DND-41 (cell line): ENCODE data around the gene MRPL39.

Experiments used
- EZH2 ChIP-seq: IDR thresholded peaks from 3 replicates; pipeline ENCODE4 v1.6.1; 2012; ENCODE audit warnings: borderline replicate concordance, low read depth, mild to moderate bottlenecking, moderate library complexity, low read length, inconsistent platforms; ENCODE audit not compliant: severe bottlenecking
- TF ChIP-seq, protein P1 (sequence below): IDR thresholded peaks from 2 replicates; pipeline ENCODE4 v1.5.1; 2012; ENCODE audit warnings: borderline replicate concordance, low read length, moderate library complexity, mild to moderate bottlenecking; ENCODE audit not compliant: poor library complexity, severe bottlenecking; ENCODE audit errors: extremely low read depth

- TF ChIP-seq, protein P1, sequence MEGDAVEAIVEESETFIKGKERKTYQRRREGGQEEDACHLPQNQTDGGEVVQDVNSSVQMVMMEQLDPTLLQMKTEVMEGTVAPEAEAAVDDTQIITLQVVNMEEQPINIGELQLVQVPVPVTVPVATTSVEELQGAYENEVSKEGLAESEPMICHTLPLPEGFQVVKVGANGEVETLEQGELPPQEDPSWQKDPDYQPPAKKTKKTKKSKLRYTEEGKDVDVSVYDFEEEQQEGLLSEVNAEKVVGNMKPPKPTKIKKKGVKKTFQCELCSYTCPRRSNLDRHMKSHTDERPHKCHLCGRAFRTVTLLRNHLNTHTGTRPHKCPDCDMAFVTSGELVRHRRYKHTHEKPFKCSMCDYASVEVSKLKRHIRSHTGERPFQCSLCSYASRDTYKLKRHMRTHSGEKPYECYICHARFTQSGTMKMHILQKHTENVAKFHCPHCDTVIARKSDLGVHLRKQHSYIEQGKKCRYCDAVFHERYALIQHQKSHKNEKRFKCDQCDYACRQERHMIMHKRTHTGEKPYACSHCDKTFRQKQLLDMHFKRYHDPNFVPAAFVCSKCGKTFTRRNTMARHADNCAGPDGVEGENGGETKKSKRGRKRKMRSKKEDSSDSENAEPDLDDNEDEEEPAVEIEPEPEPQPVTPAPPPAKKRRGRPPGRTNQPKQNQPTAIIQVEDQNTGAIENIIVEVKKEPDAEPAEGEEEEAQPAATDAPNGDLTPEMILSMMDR = no peak
- no peak for TF ChIP-seq EZH2
Observed at GRCh38 chr21:25572861-25573310, 34.4 kb downstream of the MRPL39 start.
